OCI-LY7 (cell line): ENCODE results near the gene B3GLCT.

ENCODE experiments used
- CTCF ChIP-seq: fragments of 200-600 bp; sonication (generic); conservative IDR thresholded peaks from 2 replicates; pipeline ENCODE4 v1.5.1; 2014; ENCODE audit warnings: mild to moderate bottlenecking, antibody characterized with exemption, low read length, moderate library complexity, mixed read lengths
- EZH2phosphoT487 ChIP-seq: fragments of 200-600 bp; sonication (generic); IDR thresholded peaks from 2 replicates; pipeline ENCODE4 v1.6.1; 2018; ENCODE audit warnings: low read depth, borderline replicate concordance, mild to moderate bottlenecking, mixed run types, antibody characterized with exemption, low read length, moderate library complexity, mixed read lengths

- no peak for TF ChIP-seq CTCF
- no peak for TF ChIP-seq EZH2phosphoT487
These were observed 123.1 kb downstream of the B3GLCT start for GRCh38 chr13:31322702-31323405.
